Endodermal cell (in vitro differentiated cells): ENCODE results near the gene EP400. TPM values are rescaled to one million over a fixed set of nuclear protein-coding genes. Genes with fewer than 3 reads are reported as not detected.

Source experiments
- DNase-seq: peaks from one replicate; pipeline ENCODE4 v3.0.0-alpha.2; 2017
- H3K27ac ChIP-seq: 2 replicates; pipeline ENCODE4 v1.5.1; 2013; ENCODE audit warnings: mild to moderate bottlenecking, low read depth, low read length, moderate library complexity
- H3K27me3 ChIP-seq: 2 replicates; pipeline ENCODE4 v1.6.1; 2013; ENCODE audit warnings: mild to moderate bottlenecking, low read length, moderate library complexity; ENCODE audit not compliant: insufficient read depth, control insufficient read depth, poor library complexity, severe bottlenecking
- H3K36me3 ChIP-seq: 2 replicates; pipeline ENCODE4 v1.7.0; 2013; ENCODE audit warnings: mild to moderate bottlenecking, low read length, moderate library complexity; ENCODE audit not compliant: control insufficient read depth, insufficient read depth
- H3K4me1 ChIP-seq: one replicate; pipeline ENCODE4 v1.7.0; 2013; ENCODE audit warnings: low read length; ENCODE audit not compliant: control insufficient read depth, insufficient read depth
- H3K4me3 ChIP-seq: 2 replicates; pipeline ENCODE4 v1.5.1; 2013; ENCODE audit warnings: mild to moderate bottlenecking, low read length, moderate library complexity
- H3K9ac ChIP-seq: 2 replicates; pipeline ENCODE4 v1.6.1; 2013; ENCODE audit warnings: mild to moderate bottlenecking, low read length, moderate library complexity; ENCODE audit not compliant: poor library complexity, severe bottlenecking; ENCODE audit errors: extremely low read depth
- H3K9me3 ChIP-seq: 2 replicates; pipeline ENCODE4 v1.6.1; 2013; ENCODE audit warnings: mild to moderate bottlenecking, low read length, moderate library complexity; ENCODE audit not compliant: control insufficient read depth
- H3K27ac Mint-ChIP-seq: 2 replicates; pipeline ENCODE4 v1.8.0; 2020; ENCODE audit warnings: mixed read lengths
- H3K27me3 Mint-ChIP-seq: 2 replicates; pipeline ENCODE4 v1.8.0; 2021; ENCODE audit warnings: mild to moderate bottlenecking, mixed read lengths; ENCODE audit not compliant: insufficient read depth
- H3K36me3 Mint-ChIP-seq: 2 replicates; pipeline ENCODE4 v1.8.0; 2020; ENCODE audit warnings: low read depth, mixed read lengths
- H3K4me1 Mint-ChIP-seq: 2 replicates; pipeline ENCODE4 v1.8.0; 2020; ENCODE audit warnings: mixed read lengths
- H3K4me3 Mint-ChIP-seq: 2 replicates; pipeline ENCODE4 v1.8.0; 2020; ENCODE audit warnings: mild to moderate bottlenecking, moderate library complexity, mixed read lengths
- H3K9me3 Mint-ChIP-seq: 2 replicates; pipeline ENCODE4 v1.8.0; 2020; ENCODE audit warnings: mild to moderate bottlenecking, mixed read lengths
- WGBS, 2 experiments: methylation state at CpG; one replicate each; pipeline versions ENCODE4 v1.1.5 to v1.1.7; 2013; ENCODE audit warnings: missing lambda C conversion rate in 2 of 2, mixed read lengths in 1 of 2; ENCODE audit not compliant: insufficient coverage in 1 of 2, insufficient read length in 1 of 2; 5-methylcytosine and 5-hydroxymethylcytosine counted together
- total RNA-seq, 2 donors: library from RNA; stranded (reverse); fragmentation: NEBNext Ultra II Directional in 1 of 2; extraction: Animal tissue kit (Norgen Biotek cat#: 25700) in 1 of 2; gene quantifications; 2 replicates in 1 of 2; 3 replicates in 1 of 2; pipeline ENCODE4 v1.2.1, GENCODE V29; 2021
- TF ChIP-seq, protein P1 (sequence below): fragments of 200-600 bp; sonication (generic); conservative IDR thresholded peaks from 2 replicates; pipeline ENCODE4 v1.5.0; 2021; ENCODE audit warnings: antibody characterized with exemption, mild to moderate bottlenecking

The EP400 gene
- total RNA-seq, 2 donors from 2014 or later = 64.7 to 78.3 TPM

DNA sequence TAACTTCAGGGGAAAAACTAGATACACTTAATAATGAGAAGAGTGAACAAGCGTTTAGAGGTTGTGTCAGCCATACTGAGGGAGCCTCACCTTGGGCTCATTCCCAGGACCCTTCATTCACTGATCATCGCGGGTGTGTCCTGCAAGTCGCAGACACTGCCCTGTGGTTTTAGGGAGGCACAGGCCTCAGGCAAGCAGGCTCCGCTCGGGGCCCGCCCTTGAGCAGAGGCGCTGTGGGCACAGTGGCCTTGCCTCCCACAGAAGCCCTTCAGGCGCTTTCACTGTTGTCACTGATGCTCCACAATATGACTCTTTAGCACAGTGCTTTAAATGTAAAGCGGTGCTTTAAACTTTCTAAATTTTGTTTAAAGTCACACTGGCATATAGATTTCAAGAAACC lies 127.0 kb downstream of the EP400 start:
- TF ChIP-seq, protein P1, sequence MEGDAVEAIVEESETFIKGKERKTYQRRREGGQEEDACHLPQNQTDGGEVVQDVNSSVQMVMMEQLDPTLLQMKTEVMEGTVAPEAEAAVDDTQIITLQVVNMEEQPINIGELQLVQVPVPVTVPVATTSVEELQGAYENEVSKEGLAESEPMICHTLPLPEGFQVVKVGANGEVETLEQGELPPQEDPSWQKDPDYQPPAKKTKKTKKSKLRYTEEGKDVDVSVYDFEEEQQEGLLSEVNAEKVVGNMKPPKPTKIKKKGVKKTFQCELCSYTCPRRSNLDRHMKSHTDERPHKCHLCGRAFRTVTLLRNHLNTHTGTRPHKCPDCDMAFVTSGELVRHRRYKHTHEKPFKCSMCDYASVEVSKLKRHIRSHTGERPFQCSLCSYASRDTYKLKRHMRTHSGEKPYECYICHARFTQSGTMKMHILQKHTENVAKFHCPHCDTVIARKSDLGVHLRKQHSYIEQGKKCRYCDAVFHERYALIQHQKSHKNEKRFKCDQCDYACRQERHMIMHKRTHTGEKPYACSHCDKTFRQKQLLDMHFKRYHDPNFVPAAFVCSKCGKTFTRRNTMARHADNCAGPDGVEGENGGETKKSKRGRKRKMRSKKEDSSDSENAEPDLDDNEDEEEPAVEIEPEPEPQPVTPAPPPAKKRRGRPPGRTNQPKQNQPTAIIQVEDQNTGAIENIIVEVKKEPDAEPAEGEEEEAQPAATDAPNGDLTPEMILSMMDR = no peak
- Mint-ChIP-seq H3K4me1 (no peaks in the 10 kb centered on the region), H3K27ac (no peak overlapping the region), H3K4me3 (no peak overlapping the region), H3K9me3 (no peaks in the 10 kb centered on the region), H3K36me3 (peaks cover 65% of the 10 kb centered on the region), H3K27me3 (no peaks in the 10 kb centered on the region)
- DNase-seq = no peak
- WGBS, 2 experiments = 95 to 99% methylated on average over 8 to 10 of the region's 10 CpGs
- Histone ChIP-seq H3K36me3 (peaks cover 64% of the 10 kb centered on the region), H3K9ac (no peak overlapping the region), H3K9me3 (no peaks in the 10 kb centered on the region), H3K27me3 (no peaks in the 10 kb centered on the region), H3K27ac (no peak overlapping the region), H3K4me1 (no peaks in the 10 kb centered on the region), H3K4me3 (no peak overlapping the region)

DNA sequence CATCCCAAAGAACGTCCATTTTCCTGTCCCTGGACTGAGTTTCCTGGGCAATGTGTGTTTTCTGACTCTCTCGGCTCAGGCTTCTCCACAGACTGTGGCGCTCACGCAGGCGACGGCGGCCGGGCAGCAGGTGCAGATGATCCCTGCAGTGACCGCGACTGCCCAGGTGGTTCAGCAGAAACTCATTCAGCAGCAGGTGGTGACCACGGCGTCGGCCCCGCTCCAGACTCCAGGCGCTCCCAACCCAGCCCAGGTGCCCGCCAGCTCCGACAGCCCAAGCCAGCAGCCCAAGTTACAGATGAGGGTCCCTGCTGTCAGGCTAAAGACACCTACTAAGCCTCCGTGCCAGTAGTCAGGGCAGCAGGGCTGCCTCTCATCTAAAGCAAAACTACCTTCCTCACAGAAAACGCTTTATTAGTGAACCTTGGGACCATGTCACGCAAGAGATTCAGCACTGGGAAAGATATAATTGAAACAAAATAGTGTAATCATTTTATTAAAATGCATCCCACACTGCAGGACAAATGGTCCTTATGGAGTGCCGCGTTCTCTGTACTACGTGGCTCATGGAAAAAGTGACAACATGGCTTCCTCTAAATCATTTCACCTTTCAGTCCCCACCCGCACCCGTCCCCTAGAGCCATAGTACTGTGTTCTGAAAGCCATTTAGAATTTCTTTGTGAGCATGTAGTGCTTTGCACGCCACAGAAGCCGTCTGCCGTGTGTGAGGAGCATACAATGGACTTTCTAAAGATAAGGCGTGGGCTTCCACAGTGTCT lies 127.8 kb downstream of the EP400 start:
- no peaks in the 10 kb centered on the region for H3K27me3 Mint-ChIP-seq
- WGBS, 2 experiments = 94 to 97% methylated on average over 19 to 29 of the region's 29 CpGs
- H3K4me1 ChIP-seq = no peaks in the 10 kb centered on the region
- H3K4me3 Mint-ChIP-seq = no peak overlapping the region
- TF ChIP-seq, protein P1 = no peak
- no peaks in the 10 kb centered on the region for H3K4me1 Mint-ChIP-seq
- no peak for DNase-seq
- no peaks in the 10 kb centered on the region for H3K9me3 Mint-ChIP-seq
- H3K36me3 ChIP-seq = peaks cover 56% of the 10 kb centered on the region
- no peak overlapping the region for H3K27ac Mint-ChIP-seq
- H3K9me3 ChIP-seq = no peaks in the 10 kb centered on the region
- H3K36me3 Mint-ChIP-seq = peaks cover 57% of the 10 kb centered on the region
- H3K27me3 ChIP-seq = no peaks in the 10 kb centered on the region
- H3K4me3 ChIP-seq = no peak overlapping the region
- H3K9ac ChIP-seq = no peak overlapping the region
- no peak overlapping the region for H3K27ac ChIP-seq

DNA sequence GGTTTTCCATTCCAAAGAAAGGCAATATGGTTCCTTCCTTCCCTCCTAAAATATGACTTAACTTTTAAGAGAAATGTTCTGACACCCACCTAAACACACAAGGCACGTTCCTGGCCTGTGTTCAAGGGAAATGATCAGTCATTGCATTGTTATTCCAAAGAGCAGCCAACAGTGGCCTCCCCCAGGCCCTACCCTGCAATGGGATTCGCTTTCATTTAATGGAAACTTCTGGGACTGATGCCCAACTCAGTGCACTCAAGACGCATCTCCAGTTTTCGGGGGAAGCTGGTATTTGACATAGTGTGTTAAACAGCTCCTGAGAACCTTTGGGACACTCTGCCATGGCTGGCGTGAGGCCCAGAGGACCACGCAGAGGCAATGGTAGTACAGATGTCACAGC lies 128.4 kb downstream of the EP400 start:
- no peak for DNase-seq
- Mint-ChIP-seq H3K27me3 (no peaks in the 10 kb centered on the region), H3K4me1 (no peaks in the 10 kb centered on the region), H3K9me3 (no peaks in the 10 kb centered on the region), H3K36me3 (peaks cover 50% of the 10 kb centered on the region), H3K27ac (peak overlapping the region; percentile 26), H3K4me3 (no peak overlapping the region)
- Histone ChIP-seq H3K4me3 (no peak overlapping the region), H3K9me3 (no peaks in the 10 kb centered on the region), H3K36me3 (peaks cover 49% of the 10 kb centered on the region), H3K9ac (no peak overlapping the region), H3K4me1 (no peaks in the 10 kb centered on the region), H3K27ac (no peak overlapping the region), H3K27me3 (no peaks in the 10 kb centered on the region)
- WGBS, 2 experiments = 92 to 94% methylated on average over 5 to 6 of the region's 6 CpGs
- TF ChIP-seq, protein P1 = no peak
